Measurements from ENCODE around the gene SLC2A13.

GRCh38 chr12:40033242-40033630, 72.6 kb downstream of the SLC2A13 start:
- TF ChIP-seq CTCF (IDR thresholded peaks at IDR 0.05) (no peak), EP300 (IDR thresholded peaks at IDR 0.05) (no peak), POLR2A (IDR thresholded peaks at IDR 0.05) (no peak)

Data from upper lobe of left lung (tissue), 4 donors.